ENCODE results near the gene APLF.
"Not testable (repeated sequence)": the region's sequence is repeated elsewhere in the genome, so short reads cannot be mapped to it uniquely, and the experiment has no call there.

The APLF gene

GRCh38 chr2:68529156-68529555 is 61.8 kb downstream of the APLF start:
- DNase-seq (ENCODE audit: low spot score): not testable (repeated sequence)

DNA sequence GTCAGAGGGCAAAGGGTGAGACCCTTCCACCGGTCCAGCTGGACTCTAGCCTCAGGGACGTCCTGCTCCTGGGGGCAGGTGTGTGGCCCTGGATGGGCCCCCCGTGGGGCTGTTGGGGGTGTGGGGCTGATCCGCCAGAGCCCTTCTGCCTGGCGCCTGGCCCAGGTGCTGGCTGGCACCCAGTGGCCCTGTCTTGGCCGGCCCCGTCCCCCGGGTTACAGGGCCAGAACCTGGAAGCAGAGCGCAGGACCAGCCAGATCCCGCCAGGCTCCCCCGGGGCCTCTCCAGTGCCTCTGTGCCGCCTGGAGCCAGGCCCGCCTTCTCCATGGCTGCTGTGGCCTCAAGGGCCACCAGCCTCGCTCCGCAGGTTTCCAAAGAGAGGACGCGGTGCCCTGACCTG is 62.3 kb downstream of the APLF start:
- DNase-seq (ENCODE audit: low spot score): not testable (repeated sequence)

DNA sequence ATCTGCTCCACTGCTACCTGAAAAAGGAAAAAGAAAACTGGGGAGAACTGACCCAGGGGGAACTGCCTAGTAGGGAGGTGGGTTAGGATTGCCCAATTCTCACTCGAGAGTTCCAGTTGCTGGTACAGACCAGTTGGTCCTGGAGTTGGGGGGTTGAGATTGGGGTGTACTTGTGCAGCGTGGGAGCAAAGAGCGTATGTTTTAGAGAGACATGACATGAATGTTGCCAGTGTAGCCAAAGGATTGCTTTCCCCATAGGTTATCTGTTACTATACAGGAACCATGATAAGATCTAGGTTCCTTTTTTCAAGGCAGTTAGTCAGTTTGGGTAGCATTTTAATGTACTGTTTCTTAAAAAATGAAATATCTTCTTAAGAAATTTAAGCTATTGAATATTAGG is 68.6 kb downstream of the APLF start:
- DNase-seq (ENCODE audit: low spot score): no peak

DNA sequence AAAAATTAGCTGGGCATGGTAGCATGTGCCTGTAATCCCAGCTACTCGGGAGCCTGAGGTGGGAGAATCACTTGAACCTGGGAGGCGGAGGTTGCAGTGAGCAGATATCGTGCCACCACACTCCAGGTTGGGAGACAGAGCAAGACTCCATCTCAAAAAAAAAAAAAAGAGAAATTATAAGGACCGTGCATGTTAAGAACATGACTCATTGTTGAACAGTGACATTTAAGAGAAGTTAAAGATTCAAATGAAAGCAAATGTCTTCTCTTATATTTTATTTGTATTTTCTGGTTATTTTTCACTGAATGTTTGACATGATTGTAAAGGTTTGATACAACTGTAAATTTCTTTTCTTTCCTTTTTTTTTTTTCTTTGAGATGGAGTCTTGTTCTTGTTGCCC is 69.6 kb downstream of the APLF start:
- no peak for DNase-seq (ENCODE audit: low spot score)

DNA sequence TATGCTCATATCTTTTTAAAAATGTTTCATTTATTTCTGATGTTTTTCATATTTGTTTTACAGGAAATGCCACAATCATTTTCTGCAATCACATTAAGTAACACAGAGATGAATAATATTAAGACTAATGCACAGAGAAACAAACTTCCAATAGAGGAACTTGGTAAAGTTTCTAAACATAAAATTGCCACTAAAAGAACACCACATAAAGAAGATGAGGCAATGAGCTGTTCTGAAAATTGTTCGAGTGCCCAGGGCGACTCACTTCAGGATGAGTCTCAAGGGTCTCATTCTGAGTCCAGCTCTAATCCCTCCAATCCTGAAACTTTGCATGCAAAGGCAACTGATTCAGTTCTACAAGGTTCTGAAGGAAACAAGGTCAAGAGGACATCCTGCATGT is 70.4 kb downstream of the APLF start:
- no peak for DNase-seq (ENCODE audit: low spot score)

DNA sequence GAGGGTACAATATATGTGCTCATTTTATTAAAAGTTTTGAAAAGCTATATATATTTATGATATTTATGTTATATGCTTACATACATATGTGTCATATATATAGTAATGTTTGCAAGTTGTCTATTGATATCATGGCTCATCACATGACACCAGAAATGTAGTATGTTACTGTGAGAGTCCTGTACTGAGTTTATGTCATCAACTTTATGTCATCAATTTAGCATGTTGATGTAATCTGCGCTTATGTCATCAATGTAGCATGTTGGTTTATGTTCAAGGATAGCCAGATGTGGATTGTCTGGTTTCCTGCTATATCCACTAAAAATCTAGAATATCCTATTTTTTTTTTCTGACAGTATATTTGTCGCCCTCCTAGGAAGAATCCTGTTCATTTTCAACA is 77.4 kb downstream of the APLF start:
- no peak for DNase-seq (ENCODE audit: low spot score)

DNA sequence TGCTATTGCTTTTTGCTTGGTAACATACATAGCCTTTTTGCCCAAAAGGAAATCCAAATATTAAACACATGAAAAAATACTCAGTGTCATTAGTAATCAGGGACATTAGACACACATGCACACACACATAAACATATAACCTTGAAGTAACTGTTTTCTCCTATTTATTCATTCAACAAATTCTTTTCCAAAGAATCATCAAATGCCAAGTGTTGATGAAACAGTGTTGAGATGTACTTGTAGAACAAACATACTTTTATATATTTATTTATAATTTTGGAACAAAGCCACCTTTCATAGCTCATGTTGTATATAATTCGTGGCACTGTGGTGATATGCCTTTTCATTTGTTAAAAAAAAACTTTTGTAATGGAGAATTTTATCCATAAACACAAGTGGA is 81.0 kb downstream of the APLF start:
- DNase-seq (ENCODE audit: low spot score): no peak

DNA sequence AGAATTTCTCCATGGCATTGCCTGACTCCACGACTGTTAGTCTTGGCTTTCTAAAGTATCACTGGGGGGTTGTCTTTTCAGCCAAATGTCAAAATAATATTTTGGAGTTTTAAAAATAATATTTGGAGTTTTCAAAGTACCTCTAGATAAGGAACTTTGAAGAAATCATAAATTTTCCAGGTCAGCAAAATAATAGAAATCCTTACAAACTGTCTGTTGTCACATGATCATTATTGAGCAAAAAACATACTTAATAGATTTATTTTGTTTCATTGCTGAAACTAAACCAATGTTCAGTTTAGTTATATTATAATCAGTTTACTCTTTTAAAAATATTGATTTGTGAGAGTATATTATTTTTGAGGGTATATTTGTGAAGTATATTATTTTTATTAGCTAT is 85.7 kb downstream of the APLF start:
- no peak for DNase-seq (ENCODE audit: low spot score)

- DNase-seq (ENCODE audit: low spot score): not testable (repeated sequence)
These were observed 88.2 kb downstream of the APLF start for GRCh38 chr2:68555425-68556206.

- no peak for DNase-seq (ENCODE audit: low spot score)
These were observed 89.0 kb downstream of the APLF start for GRCh38 chr2:68556381-68556780.

- DNase-seq (ENCODE audit: low spot score): no peak
These were observed 91.2 kb downstream of the APLF start for GRCh38 chr2:68558576-68558975.

DNA sequence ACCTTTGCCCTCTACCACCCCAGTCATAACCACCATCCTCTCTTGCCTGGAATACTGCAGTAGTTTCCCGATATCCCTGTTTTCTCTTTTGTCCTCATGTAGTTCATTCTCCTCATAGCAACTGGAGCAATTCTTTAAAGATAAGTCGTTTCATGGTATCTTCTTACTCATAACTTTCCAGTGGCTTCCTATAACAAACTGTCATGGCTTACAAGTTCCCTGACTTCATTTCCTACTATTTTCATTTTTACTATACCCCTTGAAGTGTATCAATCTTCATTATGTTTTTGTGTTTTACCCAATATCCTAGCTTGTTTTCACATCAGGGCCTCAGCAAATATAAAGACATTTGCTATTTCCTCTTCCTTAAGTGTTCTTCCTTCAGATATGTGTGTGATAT is 92.3 kb downstream of the APLF start:
- no peak for DNase-seq (ENCODE audit: low spot score)

DNA sequence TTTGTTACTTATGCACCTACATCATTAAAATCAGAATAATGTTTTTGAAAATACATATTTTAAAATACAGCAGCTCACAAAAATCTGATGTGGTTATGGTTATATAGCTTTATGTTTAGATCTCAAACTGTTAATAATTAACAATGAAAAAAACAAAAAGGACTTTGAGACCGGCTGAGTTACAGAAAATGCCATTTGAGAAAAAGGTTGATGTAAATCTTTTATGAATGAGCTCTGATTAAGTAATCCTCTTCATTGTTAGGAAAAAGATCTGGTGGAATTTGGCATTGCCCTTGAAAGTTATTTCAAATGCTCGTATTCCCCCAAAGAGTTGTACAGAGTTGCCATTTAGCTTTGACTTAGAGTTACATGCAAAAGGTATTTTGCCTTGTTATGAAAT is 93.2 kb downstream of the APLF start:
- DNase-seq (ENCODE audit: low spot score): no peak

- DNase-seq (ENCODE audit: low spot score): no peak
These were observed 94.0 kb downstream of the APLF start for GRCh38 chr2:68561372-68561771.

DNA sequence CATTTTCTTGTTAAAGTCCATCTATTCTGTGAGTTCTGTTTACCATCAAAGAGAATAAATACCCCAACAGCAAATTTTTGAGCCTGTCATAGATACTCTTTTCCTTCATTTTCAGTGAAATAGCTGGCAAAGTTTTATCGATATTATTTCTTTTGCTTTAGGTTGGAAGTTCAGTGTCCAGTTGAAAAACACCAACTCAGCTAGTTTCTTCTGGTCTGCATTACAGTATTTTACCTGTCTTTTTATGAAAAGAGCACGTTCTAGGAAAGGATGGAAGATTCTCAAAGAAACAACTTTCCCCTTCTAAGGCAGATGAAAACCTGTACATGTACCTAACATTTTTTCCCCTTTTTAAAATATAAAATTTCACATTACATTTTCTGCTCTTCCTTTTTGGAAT is 95.5 kb downstream of the APLF start:
- DNase-seq (ENCODE audit: low spot score): no peak

DNA sequence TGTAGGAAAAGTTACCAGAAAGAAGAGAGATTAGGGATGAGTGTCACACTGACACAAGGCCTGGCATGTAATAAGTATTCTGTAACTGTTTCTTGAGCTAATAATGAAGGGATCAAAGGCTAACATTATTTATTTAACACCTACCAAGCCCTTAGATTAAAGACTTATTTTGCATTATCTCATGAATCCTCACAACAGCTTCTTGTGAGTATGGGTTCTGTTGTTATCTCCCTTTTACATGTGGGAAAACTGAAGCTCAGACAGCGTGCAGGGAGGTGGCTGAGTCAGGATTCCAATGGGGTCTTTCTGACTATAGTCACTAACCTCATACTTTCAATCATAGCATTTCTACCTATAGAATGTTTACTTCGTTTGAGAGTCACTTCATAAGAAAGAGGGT is 97.0 kb downstream of the APLF start:
- no peak for DNase-seq (ENCODE audit: low spot score)

DNA sequence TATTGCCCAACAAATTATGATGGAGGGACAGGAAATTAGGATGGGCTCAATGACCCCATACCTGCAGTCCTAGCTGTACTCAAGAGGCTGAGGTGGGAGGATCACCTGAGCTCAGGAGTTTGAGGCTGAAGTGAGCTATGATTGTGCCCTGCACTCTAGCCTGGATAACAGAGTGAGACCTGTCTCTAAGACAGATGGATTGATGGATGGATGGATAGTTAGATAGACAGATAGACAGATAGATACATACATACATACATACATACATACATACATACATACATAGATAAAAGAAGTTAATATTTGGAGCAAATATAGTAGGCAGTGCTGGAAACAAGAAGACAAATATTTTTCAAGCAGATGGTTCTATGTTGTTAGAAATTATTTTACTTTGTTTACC is 97.9 kb downstream of the APLF start:
- DNase-seq (ENCODE audit: low spot score): no peak

GRCh38 chr2:68565858-68566257 is 98.5 kb downstream of the APLF start:
- no peak for DNase-seq (ENCODE audit: low spot score)

- DNase-seq (ENCODE audit: low spot score): no peak
These were observed 99.0 kb downstream of the APLF start for GRCh38 chr2:68566362-68566761.

DNA sequence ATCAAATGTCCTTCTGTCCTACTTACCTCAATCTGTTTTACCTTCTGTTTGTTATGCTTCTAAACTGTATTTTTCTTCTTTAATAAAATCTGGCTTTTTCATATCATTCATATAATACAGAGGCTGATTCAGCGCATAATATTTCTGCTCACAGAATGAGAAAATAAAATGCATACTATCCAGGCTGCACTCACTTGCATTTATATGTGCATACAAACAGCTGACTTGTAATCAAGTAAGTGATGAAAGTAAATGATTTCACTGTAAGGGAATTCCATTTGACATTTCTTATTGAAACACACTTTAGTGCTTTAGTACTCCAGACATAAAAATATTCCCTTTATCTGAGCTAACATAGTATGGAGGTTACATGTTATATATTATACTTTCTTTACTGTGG is 100.7 kb downstream of the APLF start:
- DNase-seq (ENCODE audit: low spot score): no peak

DNA sequence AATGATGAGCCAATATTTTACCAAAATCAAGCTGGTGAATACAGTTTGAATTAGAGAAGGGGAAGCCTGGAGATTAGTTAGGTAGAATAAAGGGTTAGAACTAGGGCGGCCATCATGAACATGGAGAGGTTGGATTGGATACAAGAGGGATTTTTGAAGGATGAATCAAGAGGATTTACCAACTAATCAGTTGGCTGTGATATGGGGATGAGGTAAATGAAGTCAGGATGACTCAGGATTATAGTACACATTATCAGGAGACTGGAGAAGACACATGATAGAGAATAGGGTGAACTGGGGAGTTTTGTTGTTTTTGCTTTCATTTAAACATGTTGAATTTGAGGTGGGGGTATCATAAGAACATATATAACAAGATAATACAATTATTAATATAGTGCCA is 102.2 kb downstream of the APLF start:
- no peak for DNase-seq (ENCODE audit: low spot score)

GRCh38 chr2:68570434-68570833 is 103.0 kb downstream of the APLF start:
- not testable (repeated sequence) for DNase-seq (ENCODE audit: low spot score)

- no peak for DNase-seq (ENCODE audit: low spot score)
These were observed 106.9 kb downstream of the APLF start for GRCh38 chr2:68574202-68574791.

- DNase-seq (ENCODE audit: low spot score): no peak
These were observed 109.8 kb downstream of the APLF start for GRCh38 chr2:68577183-68577582.
